ENCODE results near the gene FRMD4A.
"Not testable (repeated sequence)": the region's sequence is repeated elsewhere in the genome, so short reads cannot be mapped to it uniquely, and the experiment has no call there.

The FRMD4A gene

DNA sequence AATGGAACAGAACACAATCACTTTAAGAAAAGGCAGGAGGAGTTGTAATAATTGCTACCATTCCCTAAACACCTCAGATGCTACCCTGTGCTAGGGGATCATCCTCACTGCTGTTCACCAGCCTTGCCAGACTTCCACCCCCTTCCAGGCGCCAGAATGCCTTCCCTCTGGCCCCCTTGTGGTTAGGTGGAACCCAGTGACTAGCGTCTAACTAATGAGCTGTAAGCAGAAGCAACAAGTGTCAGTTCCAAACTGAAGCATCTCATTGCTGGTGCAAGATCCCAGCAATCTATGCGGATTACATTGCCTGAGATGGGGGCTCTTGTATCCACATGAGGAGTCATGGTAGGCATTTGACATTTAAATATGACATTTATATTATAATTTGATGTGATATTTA is 86.6 kb downstream of the FRMD4A start:
- Histone ChIP-seq H3K4me3 (ENCODE audit: insufficient read depth, low read length, poor library complexity, severe bottlenecking) (no peak overlapping the region), H3K9me3 (ENCODE audit: insufficient read depth, low read length) (no peaks in the 10 kb centered on the region), H3K27ac (ENCODE audit: low read depth, low read length) (no peak overlapping the region), H3K9me2 (replicated peaks; ENCODE audit: insufficient read depth, low read length) (no peaks in the 10 kb centered on the region), H3K36me3 (ENCODE audit: low read length) (no peaks in the 10 kb centered on the region), H2AFZ (ENCODE audit: low read depth, low read length, severe bottlenecking) (no peak overlapping the region), H3K27me3 (ENCODE audit: low read length) (no peaks in the 10 kb centered on the region), H3K79me2 (ENCODE audit: insufficient read depth, low read length) (no peaks in the 10 kb centered on the region), H3K9ac (ENCODE audit: low read length) (no peak overlapping the region), H3K4me2 (ENCODE audit: low read depth, low read length, poor library complexity, severe bottlenecking) (no peak overlapping the region), H4K20me1 (ENCODE audit: low read depth, low read length) (no peaks in the 10 kb centered on the region), H3F3A (ENCODE audit: insufficient read depth) (no peaks in the 10 kb centered on the region)
- TF ChIP-seq EZH2phosphoT487 (conservative IDR thresholded peaks at IDR 0.05; ENCODE audit: low read length) (no peak), CTCF (IDR thresholded peaks at IDR 0.05; ENCODE audit: insufficient read depth, low read length, poor library complexity, severe bottlenecking) (no peak)

DNA sequence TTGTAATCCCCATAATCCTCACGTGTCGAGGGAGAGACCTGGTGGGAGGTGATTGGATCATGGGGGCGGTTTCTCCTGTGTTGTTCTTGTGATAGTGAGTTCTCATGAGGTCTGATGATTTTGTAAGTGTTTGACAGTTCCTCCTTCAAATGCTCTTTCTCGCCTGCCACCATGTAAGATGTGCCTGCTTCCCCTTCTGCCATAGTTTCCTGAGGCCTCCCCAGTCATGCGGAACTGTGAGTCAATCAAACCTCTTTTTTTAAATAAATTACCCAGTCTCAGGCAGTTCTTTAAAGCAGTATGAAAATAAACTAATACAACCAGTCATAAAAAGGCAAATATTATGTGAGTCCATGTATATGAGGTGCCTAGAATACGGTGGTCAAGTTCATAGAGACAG is 87.5 kb downstream of the FRMD4A start:
- no peaks in the 10 kb centered on the region for H3K36me3 ChIP-seq (ENCODE audit: low read length)
- H3K79me2 ChIP-seq (ENCODE audit: insufficient read depth, low read length), result no peaks in the 10 kb centered on the region
- no peak overlapping the region for H3K4me3 ChIP-seq (ENCODE audit: insufficient read depth, low read length, poor library complexity, severe bottlenecking)
- H3K4me2 ChIP-seq (ENCODE audit: low read depth, low read length, poor library complexity, severe bottlenecking), result no peak overlapping the region
- H3F3A ChIP-seq (ENCODE audit: insufficient read depth), result no peaks in the 10 kb centered on the region
- no peak for TF ChIP-seq EZH2phosphoT487 (conservative IDR thresholded peaks at IDR 0.05; ENCODE audit: low read length)
- TF ChIP-seq CTCF (IDR thresholded peaks at IDR 0.05; ENCODE audit: insufficient read depth, low read length, poor library complexity, severe bottlenecking), result no peak
- H2AFZ ChIP-seq (ENCODE audit: low read depth, low read length, severe bottlenecking), result no peak overlapping the region
- no peak overlapping the region for H3K9ac ChIP-seq (ENCODE audit: low read length)
- H4K20me1 ChIP-seq (ENCODE audit: low read depth, low read length), result no peaks in the 10 kb centered on the region
- no peak overlapping the region for H3K27ac ChIP-seq (ENCODE audit: low read depth, low read length)
- H3K9me2 ChIP-seq (replicated peaks; ENCODE audit: insufficient read depth, low read length), result no peaks in the 10 kb centered on the region
- H3K27me3 ChIP-seq (ENCODE audit: low read length), result no peaks in the 10 kb centered on the region
- no peaks in the 10 kb centered on the region for H3K9me3 ChIP-seq (ENCODE audit: insufficient read depth, low read length)

- H3K36me3 ChIP-seq (ENCODE audit: low read length), result no peaks in the 10 kb centered on the region
- TF ChIP-seq EZH2phosphoT487 (conservative IDR thresholded peaks at IDR 0.05; ENCODE audit: low read length), result no peak
- H3K9me2 ChIP-seq (replicated peaks; ENCODE audit: insufficient read depth, low read length), result no peaks in the 10 kb centered on the region
- H3K4me2 ChIP-seq (ENCODE audit: low read depth, low read length, poor library complexity, severe bottlenecking), result no peak overlapping the region
- H3K9me3 ChIP-seq (ENCODE audit: insufficient read depth, low read length), result no peaks in the 10 kb centered on the region
- no peak overlapping the region for H2AFZ ChIP-seq (ENCODE audit: low read depth, low read length, severe bottlenecking)
- H3K27ac ChIP-seq (ENCODE audit: low read depth, low read length), result no peak overlapping the region
- H3F3A ChIP-seq (ENCODE audit: insufficient read depth), result no peaks in the 10 kb centered on the region
- H3K9ac ChIP-seq (ENCODE audit: low read length), result no peak overlapping the region
- H3K79me2 ChIP-seq (ENCODE audit: insufficient read depth, low read length), result no peaks in the 10 kb centered on the region
- no peaks in the 10 kb centered on the region for H3K27me3 ChIP-seq (ENCODE audit: low read length)
- H3K4me3 ChIP-seq (ENCODE audit: insufficient read depth, low read length, poor library complexity, severe bottlenecking), result no peak overlapping the region
- H4K20me1 ChIP-seq (ENCODE audit: low read depth, low read length), result no peaks in the 10 kb centered on the region
These were observed 89.5 kb downstream of the FRMD4A start for GRCh38 chr10:14241196-14241595.

DNA sequence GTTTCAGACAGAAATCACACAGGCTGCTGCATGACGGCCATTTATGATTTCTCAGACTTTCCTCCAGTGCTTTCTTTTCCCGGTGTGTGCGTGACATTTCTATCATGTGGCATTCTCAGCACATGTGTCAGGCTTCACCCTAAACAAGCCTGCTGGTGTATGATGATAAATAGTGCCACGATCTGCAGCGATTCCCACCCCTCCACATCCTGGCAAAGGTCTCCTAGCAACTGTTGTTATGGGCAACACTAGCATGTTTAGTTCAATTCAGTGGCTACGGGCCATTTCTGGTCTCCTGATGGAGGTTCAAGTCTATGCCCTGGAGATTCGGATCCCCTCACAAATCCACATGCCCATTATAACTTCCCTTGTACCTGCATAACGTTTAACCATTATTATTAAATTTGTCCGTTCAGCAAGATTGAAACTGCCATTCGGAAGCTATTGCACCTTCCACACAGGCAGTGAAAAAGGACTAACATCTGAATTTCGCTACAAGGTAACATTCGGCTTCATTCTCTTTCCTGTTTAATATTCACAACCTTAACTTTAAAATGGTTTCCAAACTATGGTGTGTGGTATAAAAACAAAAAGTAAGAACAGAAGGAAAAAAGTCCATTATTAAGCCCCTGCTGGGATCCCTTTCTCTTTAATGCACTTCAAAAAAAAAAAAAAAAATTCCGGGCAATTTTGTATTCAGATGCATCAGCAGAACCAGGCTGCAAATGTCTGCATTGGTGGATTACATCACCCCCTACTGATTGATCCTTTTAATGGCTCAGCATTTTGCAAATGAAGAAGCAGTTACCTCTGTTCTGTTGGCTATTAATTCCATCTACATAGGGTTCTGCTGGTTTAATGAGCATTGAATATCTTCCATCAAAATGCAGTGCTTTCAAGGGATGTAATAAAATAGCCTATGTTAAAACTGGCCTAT is 90.2 kb downstream of the FRMD4A start:
- no peak overlapping the region for H3K27ac ChIP-seq (ENCODE audit: low read depth, low read length)
- H2AFZ ChIP-seq (ENCODE audit: low read depth, low read length, severe bottlenecking), result no peak overlapping the region
- no peaks in the 10 kb centered on the region for H3K27me3 ChIP-seq (ENCODE audit: low read length)
- no peaks in the 10 kb centered on the region for H3K36me3 ChIP-seq (ENCODE audit: low read length)
- no peaks in the 10 kb centered on the region for H3K9me3 ChIP-seq (ENCODE audit: insufficient read depth, low read length)
- no peaks in the 10 kb centered on the region for H3K79me2 ChIP-seq (ENCODE audit: insufficient read depth, low read length)
- H3K9ac ChIP-seq (ENCODE audit: low read length), result no peak overlapping the region
- no peaks in the 10 kb centered on the region for H4K20me1 ChIP-seq (ENCODE audit: low read depth, low read length)
- no peak overlapping the region for H3K4me3 ChIP-seq (ENCODE audit: insufficient read depth, low read length, poor library complexity, severe bottlenecking)
- TF ChIP-seq CTCF (IDR thresholded peaks at IDR 0.05; ENCODE audit: insufficient read depth, low read length, poor library complexity, severe bottlenecking), result no peak
- no peak for TF ChIP-seq EZH2phosphoT487 (conservative IDR thresholded peaks at IDR 0.05; ENCODE audit: low read length)
- no peaks in the 10 kb centered on the region for H3F3A ChIP-seq (ENCODE audit: insufficient read depth)
- no peaks in the 10 kb centered on the region for H3K9me2 ChIP-seq (replicated peaks; ENCODE audit: insufficient read depth, low read length)
- H3K4me2 ChIP-seq (ENCODE audit: low read depth, low read length, poor library complexity, severe bottlenecking), result no peak overlapping the region

- H3K4me3 ChIP-seq (ENCODE audit: insufficient read depth, low read length, poor library complexity, severe bottlenecking); H3K27ac ChIP-seq (ENCODE audit: low read depth, low read length); H3K27me3 ChIP-seq (ENCODE audit: low read length); H2AFZ ChIP-seq (ENCODE audit: low read depth, low read length, severe bottlenecking); H3K36me3 ChIP-seq (ENCODE audit: low read length); H3K4me2 ChIP-seq (ENCODE audit: low read depth, low read length, poor library complexity, severe bottlenecking); H3F3A ChIP-seq (ENCODE audit: insufficient read depth); H3K79me2 ChIP-seq (ENCODE audit: insufficient read depth, low read length); H4K20me1 ChIP-seq (ENCODE audit: low read depth, low read length); H3K9me2 ChIP-seq (replicated peaks; ENCODE audit: insufficient read depth, low read length); H3K9me3 ChIP-seq (ENCODE audit: insufficient read depth, low read length); H3K9ac ChIP-seq (ENCODE audit: low read length): not testable (repeated sequence)
These were observed 92.1 kb downstream of the FRMD4A start for GRCh38 chr10:14238659-14239058.

All from SU-DHL-6 (cell line).